ENCODE data around the gene MTM1. TPM values are rescaled to one million over a fixed set of nuclear protein-coding genes. Genes with fewer than 3 reads are reported as not detected.

The MTM1 gene
- polyA plus RNA-seq, 2 of the 4 experiments (the other 2 are of a cell fraction) = 8.5 to 9.0 TPM

- no peak for TF ChIP-seq KDM1A (IDR thresholded peaks at IDR 0.05; ENCODE audit: low read depth)
- no peak for TF ChIP-seq JUN (IDR thresholded peaks at IDR 0.05)
- no peak for TF ChIP-seq RFX5 (IDR thresholded peaks at IDR 0.05)
- TF ChIP-seq CBX8 (IDR thresholded peaks at IDR 0.05) = no peak
- TF ChIP-seq, protein P1, sequence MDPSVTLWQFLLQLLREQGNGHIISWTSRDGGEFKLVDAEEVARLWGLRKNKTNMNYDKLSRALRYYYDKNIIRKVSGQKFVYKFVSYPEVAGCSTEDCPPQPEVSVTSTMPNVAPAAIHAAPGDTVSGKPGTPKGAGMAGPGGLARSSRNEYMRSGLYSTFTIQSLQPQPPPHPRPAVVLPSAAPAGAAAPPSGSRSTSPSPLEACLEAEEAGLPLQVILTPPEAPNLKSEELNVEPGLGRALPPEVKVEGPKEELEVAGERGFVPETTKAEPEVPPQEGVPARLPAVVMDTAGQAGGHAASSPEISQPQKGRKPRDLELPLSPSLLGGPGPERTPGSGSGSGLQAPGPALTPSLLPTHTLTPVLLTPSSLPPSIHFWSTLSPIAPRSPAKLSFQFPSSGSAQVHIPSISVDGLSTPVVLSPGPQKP (IDR thresholded peaks at IDR 0.05; ENCODE audit: low read depth, low read length) = no peak
- TF ChIP-seq CHD2 (IDR thresholded peaks at IDR 0.05; ENCODE audit: low read length, partially characterized antibody) = no peak
- TF ChIP-seq HOXB5 (CRISPR knock-in tag; IDR thresholded peaks at IDR 0.05) = no peak
- TF ChIP-seq NPAS2 (CRISPR knock-in tag; IDR thresholded peaks at IDR 0.05; ENCODE audit: borderline replicate concordance) = no peak
- no peak for TF ChIP-seq EP300 (IDR thresholded peaks at IDR 0.05)
- no peak for TF ChIP-seq ESRRA (IDR thresholded peaks at IDR 0.05; ENCODE audit: borderline replicate concordance, low read length)
- no peak for TF ChIP-seq BCL3 (IDR thresholded peaks at IDR 0.05)
- no peak for TF ChIP-seq HES2 (IDR thresholded peaks at IDR 0.05)
- TF ChIP-seq KDM5A (IDR thresholded peaks at IDR 0.05) = no peak
- TF ChIP-seq, protein P2, sequence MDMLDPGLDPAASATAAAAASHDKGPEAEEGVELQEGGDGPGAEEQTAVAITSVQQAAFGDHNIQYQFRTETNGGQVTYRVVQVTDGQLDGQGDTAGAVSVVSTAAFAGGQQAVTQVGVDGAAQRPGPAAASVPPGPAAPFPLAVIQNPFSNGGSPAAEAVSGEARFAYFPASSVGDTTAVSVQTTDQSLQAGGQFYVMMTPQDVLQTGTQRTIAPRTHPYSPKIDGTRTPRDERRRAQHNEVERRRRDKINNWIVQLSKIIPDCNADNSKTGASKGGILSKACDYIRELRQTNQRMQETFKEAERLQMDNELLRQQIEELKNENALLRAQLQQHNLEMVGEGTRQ (IDR thresholded peaks at IDR 0.05) = no peak
- H3K4me2 ChIP-seq = peak overlapping the region; percentile 83
Measured at GRCh38 chrX:150548251-150548650, 20.2 kb upstream of the MTM1 start.

DNA sequence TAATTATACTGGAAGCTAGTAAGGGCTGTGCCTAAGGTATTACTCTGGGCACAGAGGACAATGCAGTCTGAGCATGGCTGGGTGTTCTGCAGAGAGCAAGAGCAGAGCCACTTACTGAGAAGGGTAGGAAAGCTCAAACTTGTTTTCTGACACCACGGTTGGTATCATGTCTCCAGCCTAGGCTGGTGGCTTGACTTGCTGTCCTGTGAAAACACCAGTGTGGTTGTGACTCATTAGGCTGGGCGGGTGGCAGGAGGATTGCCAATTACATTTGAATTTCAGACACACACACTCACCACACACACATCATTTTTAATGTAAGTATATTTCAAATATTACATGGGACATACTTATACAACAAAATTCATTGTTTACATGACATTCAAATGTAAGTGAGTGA is 19.7 kb upstream of the MTM1 start:
- POLR2A ChIA-PET = interaction anchor here (0.7 kb wide), 1 partner anchor 609 kb away, joined by 3 read pairs; no protein-coding TSS in a partner anchor
- CTCF ChIA-PET = no interaction called here

More at GRCh38 chrX:150548251-150548650, 20.2 kb upstream of the MTM1 start:
- 97% methylated on average over 4 of the region's 4 CpGs for WGBS (ENCODE audit: missing lambda C conversion rate)
- ChIA-PET CTCF (no interaction called here), POLR2A (interaction anchor here (0.7 kb wide), 1 partner anchor 608 kb away, joined by 3 read pairs; no protein-coding TSS in a partner anchor)
- H3K4me1 ChIP-seq = peaks cover 9% of the 10 kb centered on the region; the same call in 2 of the 3 replicates
- DNase-seq (ENCODE audit: low read depth in 1 of 2, low spot score in 1 of 2) (no peak), FAIRE-seq (no peak), ATAC-seq (no peak)
- H3K9me3 ChIP-seq = no peaks in the 10 kb centered on the region
- H3K27ac ChIP-seq = peak overlapping the region; percentile 87 to 94
- H3K4me3 ChIP-seq = peak overlapping the region; percentile 47; the same call in 2 of the 3 replicates

More for the DNA sequence above, 19.7 kb upstream of the MTM1 start:
- Histone ChIP-seq H3K4me1 (peaks cover 9% of the 10 kb centered on the region; the same call in 2 of the 3 replicates), H3K9me3 (no peaks in the 10 kb centered on the region), H3K27ac (no peak overlapping the region), H3K4me3 (no peak overlapping the region), H3K4me2 (no peak overlapping the region; the same call in 2 of the 3 replicates)
- no peak for TF ChIP-seq POLR2A (IDR thresholded peaks at IDR 0.05; ENCODE audit: low read length)
- TF ChIP-seq POLR2AphosphoS2 (conservative IDR thresholded peaks at IDR 0.05; ENCODE audit: low read length) = no peak
- TF ChIP-seq TFCP2L1 (CRISPR knock-in tag; IDR thresholded peaks at IDR 0.05) = no peak
- no peak for TF ChIP-seq HDAC2 (IDR thresholded peaks at IDR 0.05)
- TF ChIP-seq, protein P2 (IDR thresholded peaks at IDR 0.05) = no peak
- TF ChIP-seq, protein P3, sequence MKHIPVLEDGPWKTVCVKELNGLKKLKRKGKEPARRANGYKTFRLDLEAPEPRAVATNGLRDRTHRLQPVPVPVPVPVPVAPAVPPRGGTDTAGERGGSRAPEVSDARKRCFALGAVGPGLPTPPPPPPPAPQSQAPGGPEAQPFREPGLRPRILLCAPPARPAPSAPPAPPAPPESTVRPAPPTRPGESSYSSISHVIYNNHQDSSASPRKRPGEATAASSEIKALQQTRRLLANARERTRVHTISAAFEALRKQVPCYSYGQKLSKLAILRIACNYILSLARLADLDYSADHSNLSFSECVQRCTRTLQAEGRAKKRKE (CRISPR knock-in tag; IDR thresholded peaks at IDR 0.05; ENCODE audit: low read depth) = no peak
- no peak for TF ChIP-seq MAFK (IDR thresholded peaks at IDR 0.05; ENCODE audit: partially characterized antibody)
- no peak for TF ChIP-seq MYC (IDR thresholded peaks at IDR 0.05; ENCODE audit: borderline replicate concordance, low read length)
- no peak for TF ChIP-seq CEBPB (IDR thresholded peaks at IDR 0.05)
- no peak for TF ChIP-seq EP300 (IDR thresholded peaks at IDR 0.05)
- no peak for TF ChIP-seq NPAS2 (CRISPR knock-in tag; IDR thresholded peaks at IDR 0.05; ENCODE audit: borderline replicate concordance)
- no peak for TF ChIP-seq PHF8 (IDR thresholded peaks at IDR 0.05; ENCODE audit: borderline replicate concordance, low read depth)
- no peak for TF ChIP-seq CBX8 (IDR thresholded peaks at IDR 0.05)
- TF ChIP-seq, protein P1 (IDR thresholded peaks at IDR 0.05; ENCODE audit: low read depth, low read length) = no peak
- no peak for TF ChIP-seq JUNB (IDR thresholded peaks at IDR 0.05)
- TF ChIP-seq ZSCAN20 (CRISPR knock-in tag; IDR thresholded peaks at IDR 0.05) = no peak
- no peak for TF ChIP-seq ZC3H11A (IDR thresholded peaks at IDR 0.05)
- no peak for TF ChIP-seq FOXS1 (CRISPR knock-in tag; IDR thresholded peaks at IDR 0.05)
- FAIRE-seq (no peak), DNase-seq (ENCODE audit: low read depth in 1 of 2, low spot score in 1 of 2) (no peak), ATAC-seq (no peak)
- WGBS (ENCODE audit: missing lambda C conversion rate) = 72% methylated on average over 2 of the region's 2 CpGs

Measured in A549 (cell line).